Osteoblast (primary cell): Measurements from ENCODE around the gene TLL2. TPM values are rescaled to one million over a fixed set of nuclear protein-coding genes. Genes with fewer than 3 reads are reported as not detected.

ENCODE experiments used
- DNase-seq: peaks from one replicate; pipeline ENCODE4 v3.0.0; 2011; ENCODE audit warnings: low spot score, mixed read lengths; ENCODE audit not compliant: insufficient read length; ENCODE audit errors: missing footprints
- H2AFZ ChIP-seq: 2 replicates; pipeline ENCODE4 v1.6.0; 2011; ENCODE audit warnings: mild to moderate bottlenecking, low read length
- H3K27ac ChIP-seq: 2 replicates; pipeline ENCODE4 v1.5.1; 2011; ENCODE audit warnings: mild to moderate bottlenecking, low read depth, low read length, moderate library complexity
- H3K27me3 ChIP-seq: 2 replicates; pipeline ENCODE4 v1.6.0; 2012; ENCODE audit warnings: mild to moderate bottlenecking, control low read depth, inconsistent platforms, low read length, moderate library complexity; ENCODE audit not compliant: insufficient read depth
- H3K36me3 ChIP-seq: 2 replicates; pipeline ENCODE4 v1.5.1; 2011; ENCODE audit warnings: mild to moderate bottlenecking, low read length, control low read depth, moderate library complexity; ENCODE audit not compliant: insufficient read depth
- H3K4me1 ChIP-seq: 2 replicates; pipeline ENCODE4 v1.5.1; 2011; ENCODE audit warnings: mild to moderate bottlenecking, low read length, control low read depth, moderate library complexity; ENCODE audit not compliant: insufficient read depth
- H3K4me2 ChIP-seq: 2 replicates; pipeline ENCODE4 v1.6.0; 2011; ENCODE audit warnings: mild to moderate bottlenecking, low read length; ENCODE audit not compliant: insufficient read depth
- H3K4me3 ChIP-seq: fragments of 200-600 bp; sonication (generic); 3 replicates; pipeline ENCODE4 v1.5.1; 2012; ENCODE audit warnings: mild to moderate bottlenecking, low read length, inconsistent platforms; ENCODE audit not compliant: insufficient read depth
- H3K79me2 ChIP-seq: 2 replicates; pipeline ENCODE4 v1.6.0; 2012; ENCODE audit warnings: mild to moderate bottlenecking, low read length, control low read depth, inconsistent platforms; ENCODE audit not compliant: insufficient read depth
- H3K9me3 ChIP-seq: 2 replicates; pipeline ENCODE4 v1.5.1; 2011; ENCODE audit warnings: low read depth, low read length, control low read depth
- H4K20me1 ChIP-seq: 2 replicates; pipeline ENCODE4 v1.6.0; 2012; ENCODE audit warnings: mild to moderate bottlenecking, low read length, control low read depth; ENCODE audit not compliant: insufficient read depth
- total RNA-seq: library from RNA; depleted of rRNA; stranded (reverse); fragments of >200 nt; gene quantifications from 2 replicates; pipeline ENCODE4 v1.2.3, GENCODE V29; 2012
- TF ChIP-seq, protein P1 (sequence below): IDR thresholded peaks from 2 replicates; pipeline ENCODE4 v1.5.1; 2011; ENCODE audit warnings: mild to moderate bottlenecking, low read depth, low read length, moderate library complexity; ENCODE audit errors: extremely low read depth

The TLL2 gene
- total RNA-seq, 1 donor: 0.36 TPM

DNA sequence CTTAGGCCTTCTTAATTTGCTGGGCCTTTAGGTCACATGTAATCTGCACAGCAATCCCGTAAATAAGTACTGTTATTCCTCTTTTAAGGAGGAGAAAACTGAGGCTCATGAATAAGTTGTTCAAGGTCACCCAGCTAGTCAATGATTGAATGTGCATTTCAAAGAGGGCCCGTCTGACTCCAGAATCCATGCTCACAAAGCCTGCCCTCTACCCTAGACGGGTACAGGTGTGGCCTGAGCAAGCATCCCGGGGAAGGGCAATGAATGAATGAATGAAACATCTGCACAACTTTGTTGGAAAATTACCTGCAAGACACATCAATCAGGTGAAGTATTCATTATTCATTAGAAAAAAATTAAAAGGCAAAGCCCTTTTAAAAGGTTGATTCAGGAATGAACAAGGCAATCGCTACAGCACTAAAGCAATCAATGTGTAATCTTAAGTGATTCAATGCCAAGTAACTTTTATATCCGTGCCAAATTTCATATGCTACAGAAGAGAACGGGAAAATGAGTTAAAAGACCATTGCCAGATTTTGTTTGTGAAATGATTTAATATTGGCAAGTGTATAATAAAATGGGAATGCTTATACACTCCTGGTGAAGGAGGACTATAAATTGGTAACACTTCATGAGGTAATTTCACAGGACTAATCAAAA, 61.1 kb downstream of the TLL2 start:
- no peaks in the 10 kb centered on the region for H3K36me3 ChIP-seq
- no peaks in the 10 kb centered on the region for H3K79me2 ChIP-seq
- H3K27ac ChIP-seq: no peak overlapping the region
- no peaks in the 10 kb centered on the region for H3K4me1 ChIP-seq
- H3K4me2 ChIP-seq: no peak overlapping the region
- no peak overlapping the region for H2AFZ ChIP-seq
- no peaks in the 10 kb centered on the region for H4K20me1 ChIP-seq
- TF ChIP-seq, protein P1, sequence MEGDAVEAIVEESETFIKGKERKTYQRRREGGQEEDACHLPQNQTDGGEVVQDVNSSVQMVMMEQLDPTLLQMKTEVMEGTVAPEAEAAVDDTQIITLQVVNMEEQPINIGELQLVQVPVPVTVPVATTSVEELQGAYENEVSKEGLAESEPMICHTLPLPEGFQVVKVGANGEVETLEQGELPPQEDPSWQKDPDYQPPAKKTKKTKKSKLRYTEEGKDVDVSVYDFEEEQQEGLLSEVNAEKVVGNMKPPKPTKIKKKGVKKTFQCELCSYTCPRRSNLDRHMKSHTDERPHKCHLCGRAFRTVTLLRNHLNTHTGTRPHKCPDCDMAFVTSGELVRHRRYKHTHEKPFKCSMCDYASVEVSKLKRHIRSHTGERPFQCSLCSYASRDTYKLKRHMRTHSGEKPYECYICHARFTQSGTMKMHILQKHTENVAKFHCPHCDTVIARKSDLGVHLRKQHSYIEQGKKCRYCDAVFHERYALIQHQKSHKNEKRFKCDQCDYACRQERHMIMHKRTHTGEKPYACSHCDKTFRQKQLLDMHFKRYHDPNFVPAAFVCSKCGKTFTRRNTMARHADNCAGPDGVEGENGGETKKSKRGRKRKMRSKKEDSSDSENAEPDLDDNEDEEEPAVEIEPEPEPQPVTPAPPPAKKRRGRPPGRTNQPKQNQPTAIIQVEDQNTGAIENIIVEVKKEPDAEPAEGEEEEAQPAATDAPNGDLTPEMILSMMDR: no peak
- H3K27me3 ChIP-seq: no peaks in the 10 kb centered on the region
- no peaks in the 10 kb centered on the region for H3K9me3 ChIP-seq
- H3K4me3 ChIP-seq: no peak overlapping the region
- DNase-seq: no peak

DNA sequence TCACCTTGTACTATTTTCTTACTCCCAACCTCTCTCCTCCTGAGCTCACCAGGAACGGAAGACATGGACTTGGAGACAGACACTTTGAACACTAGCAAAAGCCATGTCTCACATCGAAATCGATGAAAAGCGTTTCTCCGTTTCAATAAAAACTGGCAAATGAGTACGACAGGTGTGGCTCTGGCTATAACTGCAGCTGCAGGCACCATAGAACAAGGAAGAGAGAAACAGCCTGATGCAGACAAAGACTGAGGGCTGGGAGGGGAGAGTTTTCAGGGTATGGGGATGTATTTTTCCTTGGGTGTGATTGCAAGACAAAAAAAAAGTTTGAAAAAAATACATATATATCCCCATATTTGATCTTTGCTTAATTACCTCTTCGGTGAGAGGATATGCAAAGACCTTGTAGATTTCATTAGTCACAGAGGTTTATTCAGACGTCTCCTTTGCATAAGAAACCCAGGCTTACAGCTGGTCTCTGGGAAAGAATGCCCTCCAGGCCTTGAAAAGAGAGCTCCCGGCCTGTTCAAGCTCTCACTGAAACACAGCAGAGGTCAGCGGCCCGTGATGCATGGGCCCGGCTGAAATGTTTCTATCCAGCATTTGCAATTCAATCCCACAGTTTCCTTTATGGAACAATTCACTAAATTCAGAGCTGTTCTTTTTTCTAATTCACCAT, 63.1 kb downstream of the TLL2 start:
- Histone ChIP-seq H3K4me3 (no peak overlapping the region), H3K27ac (no peak overlapping the region)

DNA sequence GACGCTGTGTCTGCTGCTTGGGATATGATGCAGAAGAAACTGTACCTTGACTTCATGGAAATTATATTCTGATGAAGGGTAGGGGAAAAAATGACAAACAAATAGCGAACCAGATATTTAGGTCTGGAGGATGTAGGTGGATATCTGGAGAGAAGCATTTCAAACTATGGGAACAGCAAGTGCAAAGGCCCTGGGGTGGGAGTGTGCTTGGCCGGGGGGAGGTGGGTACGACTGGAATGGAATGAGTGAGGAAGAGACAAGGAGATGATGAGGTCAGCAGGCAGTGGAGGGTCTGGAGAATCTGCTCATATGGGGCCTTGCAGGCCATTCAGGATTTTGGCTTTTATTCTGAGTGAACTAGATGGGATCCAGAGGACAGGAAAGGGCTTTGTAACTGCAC, 65.2 kb downstream of the TLL2 start:
- no peaks in the 10 kb centered on the region for H4K20me1 ChIP-seq
- H3K36me3 ChIP-seq: no peaks in the 10 kb centered on the region
- no peaks in the 10 kb centered on the region for H3K27me3 ChIP-seq
- no peak for DNase-seq
- no peak overlapping the region for H3K4me3 ChIP-seq
- no peaks in the 10 kb centered on the region for H3K4me1 ChIP-seq
- H3K79me2 ChIP-seq: no peaks in the 10 kb centered on the region
- TF ChIP-seq, protein P1: no peak
- H3K4me2 ChIP-seq: no peak overlapping the region
- no peak overlapping the region for H2AFZ ChIP-seq
- H3K27ac ChIP-seq: no peak overlapping the region
- H3K9me3 ChIP-seq: no peaks in the 10 kb centered on the region

More for the DNA sequence above, 63.1 kb downstream of the TLL2 start:
- no peaks in the 10 kb centered on the region for H4K20me1 ChIP-seq
- H3K4me2 ChIP-seq: no peak overlapping the region
- H2AFZ ChIP-seq: no peak overlapping the region
- DNase-seq: no peak
- no peaks in the 10 kb centered on the region for H3K79me2 ChIP-seq
- H3K4me1 ChIP-seq: no peaks in the 10 kb centered on the region
- no peaks in the 10 kb centered on the region for H3K9me3 ChIP-seq
- no peaks in the 10 kb centered on the region for H3K36me3 ChIP-seq
- TF ChIP-seq, protein P1: no peak
- no peaks in the 10 kb centered on the region for H3K27me3 ChIP-seq

DNA sequence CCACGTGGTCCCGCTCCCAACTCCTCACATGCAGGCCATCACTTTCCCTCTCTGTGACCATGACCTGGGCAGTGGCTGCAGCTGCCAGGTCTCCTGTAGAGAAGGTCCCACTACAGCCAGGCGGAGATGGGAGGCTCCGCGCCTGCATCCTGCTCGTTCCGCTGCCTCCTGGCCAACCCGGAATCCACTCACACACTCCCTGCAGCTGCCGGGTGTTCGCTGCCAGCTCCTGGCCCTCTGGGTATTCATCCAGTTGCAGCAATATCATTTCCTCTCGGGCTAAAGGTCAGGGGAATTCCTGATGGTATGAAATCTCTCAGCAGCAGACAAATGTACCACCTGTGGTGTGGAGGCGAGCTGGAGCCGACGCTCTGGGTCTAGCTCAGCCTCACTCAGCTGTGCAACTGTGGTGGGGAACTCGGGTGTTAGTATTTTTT, 65.7 kb downstream of the TLL2 start:
- H3K9me3 ChIP-seq: no peaks in the 10 kb centered on the region
- no peak overlapping the region for H3K4me3 ChIP-seq
- H3K36me3 ChIP-seq: no peaks in the 10 kb centered on the region
- no peak overlapping the region for H3K4me2 ChIP-seq
- TF ChIP-seq, protein P1: no peak
- H3K27ac ChIP-seq: no peak overlapping the region
- no peaks in the 10 kb centered on the region for H3K27me3 ChIP-seq
- H2AFZ ChIP-seq: no peak overlapping the region
- no peaks in the 10 kb centered on the region for H4K20me1 ChIP-seq
- H3K79me2 ChIP-seq: no peaks in the 10 kb centered on the region
- DNase-seq: no peak
- no peaks in the 10 kb centered on the region for H3K4me1 ChIP-seq
